Activated CD8-positive, alpha-beta memory T cell treated with anti-CD3 and anti-CD28 coated beads, Interleukin-2, amount 50 U/mL, for 48 hours (primary cell): Measurements from ENCODE around the gene SPNS3.

Source experiments
- DNase-seq: peaks from one replicate; pipeline ENCODE4 v3.0.0-alpha.2; 2020

SPNS3 gene

DNA sequence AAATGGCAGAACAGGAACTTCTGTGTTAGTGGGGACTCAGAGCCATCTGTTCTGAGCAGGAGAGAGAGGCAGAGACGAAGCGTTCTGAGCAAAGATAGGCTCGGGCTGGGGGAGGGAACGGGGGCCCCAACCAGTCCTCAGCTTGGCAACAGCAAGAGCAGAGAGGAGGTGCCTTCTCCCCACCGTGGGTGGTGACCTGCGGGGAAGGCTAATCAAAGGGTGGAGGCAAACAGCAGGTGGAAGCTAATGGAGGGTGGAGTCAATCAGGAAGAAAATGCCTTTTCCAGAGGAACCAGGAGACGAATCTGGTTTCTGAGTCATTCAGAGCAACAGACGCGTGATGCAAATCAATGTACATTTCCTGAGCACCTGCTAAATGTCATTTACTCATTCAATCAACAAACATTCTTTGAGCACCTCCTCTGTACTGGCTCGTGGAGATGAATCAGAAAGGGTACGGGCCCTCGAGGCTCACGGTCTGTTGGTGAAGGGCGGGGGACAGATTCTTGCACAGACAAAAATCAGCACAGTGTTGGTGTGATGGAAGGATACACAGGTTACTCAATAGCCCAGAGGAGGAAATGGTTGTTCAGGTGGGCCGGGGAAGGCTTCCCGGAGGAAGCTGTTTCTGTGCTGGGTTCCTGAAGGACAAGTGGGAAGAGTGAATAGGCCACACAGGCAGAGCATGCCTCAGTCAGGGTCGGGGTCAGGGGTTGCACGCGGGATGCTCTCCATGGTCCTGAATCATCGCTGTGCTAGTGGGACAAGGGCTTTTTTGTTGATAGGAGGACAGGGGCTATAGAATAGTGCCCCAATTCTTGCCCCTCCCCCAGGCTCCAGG is 59.2 kb downstream of the SPNS3 start:
- no peak for DNase-seq

- no peak for DNase-seq
Observed at GRCh38 chr17:4497101-4497824, 63.5 kb downstream of the SPNS3 start.

GRCh38 chr17:4498461-4499397 is 65.0 kb downstream of the SPNS3 start, which contains the start of gene SPNS2:
TSS of gene SPNS2 (plus strand) at chr17:4498881. CDS start at chr17:4499048, 167 bp downstream.
- peak; percentile 80 for DNase-seq

GRCh38 chr17:4499431-4500190 is 65.9 kb downstream of the SPNS3 start:
- no peak for DNase-seq

- no peak for DNase-seq
Observed at GRCh38 chr17:4500191-4500571, 66.4 kb downstream of the SPNS3 start.

GRCh38 chr17:4501295-4501949 is 67.7 kb downstream of the SPNS3 start:
- DNase-seq, result no peak

DNA sequence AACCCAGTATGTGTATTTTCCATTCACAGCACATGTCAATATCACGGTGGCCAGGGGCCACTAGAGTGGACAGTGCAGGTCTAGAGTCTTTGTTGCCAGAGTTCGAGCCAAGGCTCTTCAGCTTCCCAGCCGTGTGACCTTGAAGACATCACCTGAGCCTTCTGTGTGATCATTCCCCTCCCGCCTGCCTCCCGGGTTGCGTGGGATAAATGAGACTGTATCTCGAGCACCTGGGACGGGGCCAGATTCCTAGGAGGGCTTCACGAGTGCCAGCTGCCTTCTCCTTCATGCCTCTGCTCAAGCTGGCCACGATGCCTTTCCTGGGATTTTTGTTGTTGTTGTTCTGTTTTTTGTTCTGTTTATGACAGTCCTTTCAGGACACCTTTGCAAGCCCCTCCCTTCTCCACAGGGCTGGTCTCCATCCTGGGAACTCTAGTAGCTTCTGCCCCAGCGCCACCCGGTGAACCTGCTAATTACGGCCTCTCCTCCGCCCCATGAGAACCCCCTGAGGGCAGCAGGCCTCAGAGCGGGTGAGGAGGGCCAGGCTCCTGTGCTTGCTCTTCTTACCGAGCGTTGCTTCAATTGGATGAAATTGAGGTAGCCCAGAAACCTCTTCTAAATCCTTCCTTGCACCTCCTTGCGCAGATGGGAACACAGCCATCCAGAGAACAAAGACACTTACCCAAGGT is 68.9 kb downstream of the SPNS3 start:
- DNase-seq, result no peak

DNA sequence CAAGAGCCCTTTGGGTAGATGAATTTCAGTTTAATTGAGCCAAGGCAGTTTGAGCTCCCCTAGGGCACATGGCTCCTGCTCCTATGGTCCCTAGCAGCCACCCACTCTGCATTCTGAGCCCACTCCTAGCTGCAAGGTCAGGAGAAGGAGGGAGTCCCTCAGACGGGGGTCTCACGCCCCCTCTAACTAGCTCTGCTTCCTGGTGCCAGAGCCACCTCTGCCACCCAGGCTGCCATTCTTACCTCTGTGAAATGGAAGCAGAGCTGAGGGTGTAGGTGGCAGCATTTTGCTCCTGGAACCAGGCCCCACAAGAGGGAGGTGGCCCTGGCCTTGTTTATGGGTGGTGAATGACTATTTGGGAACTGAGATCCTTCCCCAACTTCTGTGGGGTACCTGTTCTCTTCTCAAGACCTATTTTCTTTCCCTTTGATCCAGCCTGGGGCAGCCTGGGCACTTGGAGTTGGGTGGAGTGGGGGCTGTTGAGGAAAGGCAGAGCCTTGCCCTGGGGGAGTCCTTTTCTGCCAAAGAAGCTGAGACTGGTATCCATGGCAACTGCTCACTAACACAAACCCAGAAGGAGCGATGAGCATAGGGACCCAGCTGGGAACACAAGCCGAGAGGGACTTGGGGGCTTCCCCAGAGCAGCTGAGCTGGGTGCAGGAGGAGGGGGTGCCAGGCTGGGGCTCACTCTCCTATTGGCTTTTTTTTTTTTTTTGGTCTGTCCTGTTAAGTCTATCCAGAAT is 69.7 kb downstream of the SPNS3 start:
- no peak for DNase-seq

DNA sequence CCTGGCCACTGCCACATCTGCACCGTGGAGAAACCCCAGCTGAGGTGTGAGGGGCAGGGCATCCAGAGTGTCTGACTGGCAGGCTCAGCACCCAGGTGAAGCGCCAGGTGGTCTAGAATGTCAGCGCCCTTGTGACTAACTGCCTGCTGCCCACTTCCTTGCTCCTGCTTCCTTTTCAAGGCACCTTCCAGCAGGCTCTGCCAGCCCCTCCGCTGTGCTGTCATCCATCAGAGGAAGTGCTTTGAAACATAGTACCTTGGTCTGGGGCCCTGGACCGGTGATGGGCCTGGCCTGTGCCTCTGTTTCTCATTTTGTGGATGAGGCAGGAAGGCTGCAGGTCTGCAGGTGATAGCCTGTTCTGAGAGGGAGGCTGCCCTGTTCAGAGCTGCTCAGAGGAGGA is 70.4 kb downstream of the SPNS3 start:
- no peak for DNase-seq

DNA sequence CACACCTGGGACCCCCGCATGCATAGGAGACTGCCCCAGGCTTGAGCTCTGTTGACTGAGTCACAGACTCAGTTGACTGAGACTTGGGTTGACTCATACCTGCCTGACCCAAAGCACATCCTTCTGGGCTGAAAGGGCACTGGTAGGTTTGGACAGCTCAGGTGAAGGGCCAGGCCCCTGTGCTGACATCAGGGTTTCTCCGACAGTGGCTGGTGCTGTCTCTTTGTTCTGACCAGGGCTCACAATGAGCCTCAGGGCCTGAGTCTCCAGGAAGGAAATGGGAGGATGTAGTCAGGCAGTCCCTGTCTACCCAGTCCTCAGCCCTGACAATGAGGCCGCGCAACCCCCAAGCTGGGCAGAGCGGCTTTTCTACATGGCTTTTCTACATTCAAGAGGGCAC is 71.4 kb downstream of the SPNS3 start:
- no peak for DNase-seq

DNA sequence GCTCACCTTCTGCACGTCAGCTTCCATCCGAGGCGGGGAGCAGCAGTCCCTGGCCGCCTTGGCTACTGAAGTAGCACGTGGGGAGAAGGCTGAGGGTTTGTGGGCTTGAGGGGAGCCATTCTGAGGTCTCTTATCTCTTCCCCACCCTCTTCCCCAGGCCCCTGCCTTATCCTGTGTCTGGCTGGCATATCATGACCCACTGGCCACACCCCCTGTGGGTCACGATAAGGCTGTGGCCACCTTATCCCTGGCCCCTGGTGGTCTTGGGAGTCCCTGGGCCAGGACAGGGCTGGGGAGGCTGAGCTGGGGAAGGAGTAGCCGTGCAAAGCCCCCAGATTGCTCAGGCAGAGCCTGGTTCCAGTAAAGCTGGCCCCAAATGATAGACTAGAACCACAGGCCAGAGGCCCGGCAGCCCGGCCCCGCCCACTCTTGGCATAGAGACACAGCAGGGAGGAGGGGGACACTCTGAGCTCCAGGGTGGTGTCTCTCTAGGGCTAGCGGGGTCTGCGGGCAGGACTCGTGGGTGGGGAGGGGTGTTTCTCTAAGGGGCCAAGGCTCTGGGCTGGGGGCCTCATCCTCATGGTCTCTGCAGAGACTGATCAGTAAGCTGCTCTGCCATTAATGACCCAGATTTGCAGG is 72.6 kb downstream of the SPNS3 start:
- no peak for DNase-seq

- DNase-seq, result no peak
Observed at GRCh38 chr17:4506892-4507291, 73.2 kb downstream of the SPNS3 start.

- no peak for DNase-seq
Observed at GRCh38 chr17:4507361-4508111, 73.8 kb downstream of the SPNS3 start.

GRCh38 chr17:4508207-4508606 is 74.5 kb downstream of the SPNS3 start:
- no peak for DNase-seq

DNA sequence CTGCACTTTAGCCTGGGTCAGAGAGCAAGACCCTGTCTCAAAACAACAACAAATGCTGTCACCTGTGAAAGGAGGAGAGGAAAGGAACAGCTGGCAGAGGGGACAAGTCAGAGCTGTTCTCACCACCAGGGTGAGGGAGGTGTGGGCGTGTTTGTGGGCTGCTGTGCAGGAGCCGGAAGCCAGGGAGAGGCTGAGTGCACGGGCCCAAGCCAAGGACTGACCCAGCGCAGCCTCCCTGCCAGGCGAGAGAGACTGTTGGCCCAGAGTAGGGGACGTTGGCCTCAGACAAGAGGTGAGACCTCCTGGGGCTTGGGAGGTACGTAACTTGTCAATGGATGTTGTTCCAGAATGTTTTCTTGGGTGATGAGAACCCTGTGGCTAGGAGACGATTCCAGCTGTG is 75.7 kb downstream of the SPNS3 start:
- DNase-seq, result no peak

DNA sequence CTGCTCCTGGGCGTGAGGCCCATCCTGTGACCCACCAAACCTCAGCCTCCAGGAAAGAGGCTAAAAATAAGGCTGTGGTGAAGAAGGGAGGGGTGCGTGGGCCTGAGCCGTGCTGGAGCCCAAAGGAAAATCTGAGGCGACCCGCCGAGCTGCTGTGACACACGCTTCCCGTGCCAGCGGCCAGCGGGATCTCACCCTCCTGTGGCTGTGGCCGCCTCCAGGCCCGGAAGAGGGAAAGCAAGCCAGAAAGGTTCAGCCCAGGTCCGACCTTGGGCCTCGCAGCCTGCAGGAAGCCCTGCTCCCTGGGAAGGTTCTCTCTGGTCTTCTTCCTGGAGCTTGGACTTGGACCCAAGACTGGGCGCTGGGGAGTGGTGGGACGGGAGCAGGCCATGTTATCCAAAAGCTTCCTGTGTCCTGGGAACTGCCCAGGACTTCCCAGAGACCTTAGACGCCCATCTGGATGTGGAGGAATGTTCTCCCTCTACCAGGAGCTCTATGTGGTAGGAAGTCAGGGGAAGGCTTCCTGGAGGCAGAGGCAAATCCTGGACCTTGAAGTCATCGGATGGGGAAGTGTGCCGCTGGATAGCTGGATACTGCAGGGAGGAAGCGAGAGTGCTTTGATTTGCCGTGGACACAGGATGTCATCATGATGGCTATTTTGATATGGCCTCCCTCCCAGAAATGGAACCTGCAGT is 76.3 kb downstream of the SPNS3 start:
- DNase-seq, result no peak

DNA sequence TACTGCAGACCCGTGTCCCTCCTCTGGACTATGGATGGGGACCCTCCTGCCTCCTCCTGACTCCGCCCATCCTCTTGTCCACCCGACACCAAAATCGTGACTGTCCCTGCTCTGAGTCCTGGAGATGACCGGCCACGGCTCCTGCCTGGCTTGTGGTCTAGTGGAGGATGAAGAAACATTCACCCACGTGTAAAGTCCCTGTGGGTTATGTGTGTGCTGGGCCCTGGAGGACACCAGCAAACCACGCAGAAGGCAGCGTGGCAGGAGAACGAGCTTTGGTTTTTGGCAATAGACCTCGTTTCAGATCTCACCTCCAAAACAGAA is 76.8 kb downstream of the SPNS3 start:
- no peak for DNase-seq

DNA sequence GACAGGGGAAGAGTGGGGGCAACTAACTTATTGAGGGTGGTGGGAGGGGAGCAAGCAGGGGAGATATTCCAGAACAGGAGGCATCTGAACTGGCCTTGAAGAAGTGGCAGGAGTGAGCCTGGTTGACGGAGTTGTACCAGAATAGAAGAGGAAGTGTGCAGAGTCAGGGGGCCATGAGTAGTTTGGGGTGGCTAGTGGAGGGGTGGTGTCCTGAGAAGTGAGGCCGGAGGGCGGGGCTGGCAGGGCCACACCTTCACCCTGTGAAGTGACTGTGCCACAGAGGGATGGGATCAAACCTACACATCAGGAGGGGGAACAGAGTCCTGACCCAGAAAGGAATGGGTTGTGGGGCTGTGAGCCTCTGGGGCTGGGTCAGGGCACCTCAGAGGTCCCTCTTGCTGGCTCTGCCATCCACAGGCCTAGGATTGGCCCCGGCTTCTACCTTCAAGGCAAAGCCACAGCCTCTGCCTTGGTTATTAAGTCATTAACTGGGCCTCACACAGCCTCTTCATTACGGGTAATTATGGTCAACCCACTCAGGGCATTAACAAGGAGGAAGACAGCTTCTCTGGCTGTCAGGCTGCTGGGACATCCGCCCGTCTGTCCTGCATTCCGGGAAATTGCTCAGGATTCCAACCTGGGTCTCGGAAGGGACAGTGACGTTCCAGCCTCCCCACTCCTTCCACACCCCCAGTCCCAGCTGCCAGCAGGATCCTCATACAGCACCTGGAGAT is 77.6 kb downstream of the SPNS3 start:
- DNase-seq, result no peak
